GM18907 (cell line): ENCODE data around the gene SPRED1.

Experiments used
- ATAC-seq: cut with Tn5 transposase; IDR thresholded peaks from one replicate; pipeline ENCODE4 v1.9.1; 2021; ENCODE audit warnings: mild to moderate bottlenecking, moderate library complexity; ENCODE audit not compliant: unreplicated experiment

The SPRED1 gene

DNA sequence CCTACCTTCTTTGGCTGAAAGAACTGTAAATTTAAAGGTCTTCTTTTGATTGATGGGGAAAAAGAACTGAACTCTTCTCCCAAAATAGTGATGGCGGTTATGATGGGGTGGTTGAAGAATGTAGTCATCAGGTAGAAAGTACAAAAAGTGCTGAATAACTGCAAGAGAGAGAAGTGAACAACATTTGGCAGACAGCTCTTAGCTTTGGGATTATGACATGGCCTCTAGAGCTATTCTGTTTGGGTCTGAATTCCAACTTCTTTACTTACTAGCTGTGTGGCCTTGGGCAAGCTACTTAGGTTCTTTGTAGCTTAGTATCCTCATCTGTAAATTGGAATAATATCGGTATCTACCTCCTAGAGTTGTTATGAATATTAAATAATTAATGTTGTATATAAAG lies 91.7 kb downstream of the SPRED1 start:
- no peak for ATAC-seq

DNA sequence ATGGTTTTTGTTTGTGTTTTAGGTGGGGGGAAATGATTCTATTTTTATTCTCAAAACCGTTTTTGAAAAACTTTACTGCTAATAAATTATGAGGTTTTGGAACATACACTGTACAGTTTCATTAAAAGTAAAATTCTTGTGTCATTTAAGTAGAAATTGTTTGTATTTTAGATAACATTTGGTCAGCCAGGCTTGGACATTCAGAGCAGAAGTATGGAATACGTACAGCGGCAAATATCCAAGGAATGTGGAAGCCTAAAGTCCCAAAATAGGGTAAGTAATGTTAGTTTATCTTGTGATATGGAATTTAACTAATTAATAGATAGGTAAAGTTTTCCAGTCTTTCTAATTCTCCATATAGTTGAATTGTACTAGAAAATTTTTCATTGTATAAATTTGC lies 96.6 kb downstream of the SPRED1 start:
- no peak for ATAC-seq

DNA sequence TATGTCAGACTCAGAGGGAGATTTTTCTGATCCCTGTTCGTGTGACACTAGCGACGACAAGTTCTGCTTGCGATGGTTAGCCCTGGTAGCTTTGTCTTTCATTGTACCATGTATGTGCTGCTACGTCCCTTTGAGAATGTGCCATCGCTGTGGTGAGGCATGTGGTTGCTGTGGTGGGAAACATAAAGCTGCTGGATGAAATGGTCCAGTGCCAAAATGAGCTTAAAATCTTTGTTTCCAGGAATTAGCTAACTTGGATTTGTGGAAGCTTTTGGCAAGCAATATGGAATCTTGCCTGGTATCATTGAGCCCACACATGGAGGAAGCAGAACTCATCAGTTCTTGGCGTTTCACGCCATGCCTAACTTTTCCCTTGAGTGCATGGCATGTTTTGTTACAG lies 98.8 kb downstream of the SPRED1 start:
- no peak for ATAC-seq

DNA sequence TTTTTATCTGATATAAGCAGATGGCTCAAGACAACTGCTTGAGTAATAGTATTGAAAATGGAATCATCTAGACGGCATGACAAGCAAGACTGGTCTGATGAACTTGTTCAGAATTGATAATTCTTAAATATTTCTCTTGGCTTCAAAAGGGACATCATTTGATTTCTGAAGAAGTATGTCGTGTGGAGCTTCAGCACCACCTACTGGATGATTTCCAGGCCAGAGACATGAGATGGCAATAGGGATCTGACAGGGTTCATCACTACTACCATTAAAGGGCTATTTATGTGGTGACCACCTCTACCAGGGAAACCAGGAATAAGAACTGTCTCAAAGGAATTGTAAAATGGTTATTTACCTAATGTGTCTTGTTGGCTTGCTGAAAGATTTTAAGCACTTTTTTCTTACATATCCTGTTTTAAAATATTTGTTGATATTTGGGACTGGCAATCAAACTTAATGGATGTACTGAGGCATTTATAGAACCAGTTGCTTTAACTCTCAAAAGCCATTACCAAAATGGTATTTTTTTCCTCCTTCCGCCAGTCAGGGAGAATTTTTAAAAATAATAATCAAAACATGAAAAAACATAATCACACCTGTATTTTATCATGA lies 101.8 kb downstream of the SPRED1 start:
- no peak for ATAC-seq

DNA sequence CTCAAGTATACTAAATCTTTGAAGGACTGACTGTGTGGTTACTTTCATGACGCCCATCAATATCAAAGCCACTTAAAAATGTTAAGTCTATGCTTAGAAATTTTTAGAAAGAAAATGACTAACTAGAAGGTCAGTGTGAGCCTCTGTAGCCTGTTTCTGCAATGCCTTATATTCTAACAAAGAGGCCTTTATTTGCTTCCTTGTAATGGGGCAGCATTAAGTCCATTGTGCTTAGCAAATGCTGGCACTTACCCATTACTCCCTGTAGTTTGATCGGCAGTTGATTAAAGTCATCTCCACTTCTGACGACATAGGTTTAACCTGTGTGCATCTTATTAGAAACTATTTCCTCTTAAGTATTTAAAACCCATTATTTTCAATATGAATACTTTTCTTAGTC lies 109.7 kb downstream of the SPRED1 start:
- no peak for ATAC-seq

DNA sequence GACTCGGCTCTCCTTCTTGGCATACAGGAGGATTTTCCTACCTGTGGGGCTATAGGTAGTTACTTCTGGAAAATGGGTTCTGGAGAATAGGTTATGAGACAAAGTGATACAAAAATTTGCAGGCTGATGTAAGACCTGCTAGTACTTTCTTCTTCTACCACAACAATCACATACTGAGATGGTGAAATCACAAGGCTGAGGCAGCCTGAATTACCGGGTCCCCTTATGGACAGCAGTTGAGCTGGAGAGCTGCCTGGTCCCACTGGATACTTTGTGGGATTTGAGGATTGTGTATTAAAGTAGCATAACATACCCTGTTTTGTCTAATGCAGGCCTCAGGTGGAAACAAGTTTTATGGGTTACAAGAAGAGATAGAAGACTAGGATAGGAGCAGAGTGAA lies 114.8 kb downstream of the SPRED1 start:
- no peak for ATAC-seq

DNA sequence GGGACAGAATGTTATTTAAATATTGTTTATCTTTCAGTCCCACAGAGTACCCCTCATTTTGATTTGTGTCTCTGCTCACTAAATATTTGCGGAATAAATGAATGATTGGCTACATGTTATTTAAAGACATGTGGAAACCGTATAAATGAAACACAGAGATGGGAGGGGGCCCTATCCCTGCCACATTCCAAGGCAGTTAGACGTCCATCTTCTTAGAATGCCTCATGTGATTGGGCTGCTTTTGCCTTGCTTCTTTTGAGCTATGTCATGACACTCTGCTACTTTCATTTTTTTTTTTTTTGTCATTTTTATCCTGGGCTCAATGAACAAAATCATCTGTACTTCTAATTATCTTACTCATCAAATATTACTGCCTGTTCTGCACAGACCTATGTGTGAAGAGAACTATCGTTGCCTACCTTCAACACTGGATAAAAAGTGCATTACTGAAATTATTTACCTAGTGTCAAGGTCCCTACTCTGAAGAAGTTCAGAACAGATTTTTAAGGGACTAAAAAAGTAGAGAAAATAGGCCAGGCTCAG lies 117.4 kb downstream of the SPRED1 start:
- ATAC-seq, result no peak

DNA sequence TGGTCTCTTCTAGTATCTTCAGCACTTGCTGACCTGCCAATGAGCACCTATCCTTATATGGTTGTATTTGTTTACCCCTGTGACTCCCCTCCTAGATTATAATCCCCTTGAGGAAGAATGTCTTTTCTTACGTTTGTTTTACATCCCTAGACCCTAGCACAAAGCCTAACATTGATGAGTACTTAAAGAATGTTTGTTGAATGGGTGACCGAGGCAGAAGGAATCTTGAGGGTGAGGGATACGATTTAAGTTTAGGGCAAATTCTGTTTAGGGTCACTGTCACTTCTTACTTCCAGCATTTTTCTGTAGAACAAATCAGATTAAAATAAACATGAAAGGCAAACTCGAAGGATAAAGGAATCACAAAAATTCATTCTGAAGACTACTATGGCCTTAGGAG lies 120.4 kb downstream of the SPRED1 start:
- no peak for ATAC-seq

DNA sequence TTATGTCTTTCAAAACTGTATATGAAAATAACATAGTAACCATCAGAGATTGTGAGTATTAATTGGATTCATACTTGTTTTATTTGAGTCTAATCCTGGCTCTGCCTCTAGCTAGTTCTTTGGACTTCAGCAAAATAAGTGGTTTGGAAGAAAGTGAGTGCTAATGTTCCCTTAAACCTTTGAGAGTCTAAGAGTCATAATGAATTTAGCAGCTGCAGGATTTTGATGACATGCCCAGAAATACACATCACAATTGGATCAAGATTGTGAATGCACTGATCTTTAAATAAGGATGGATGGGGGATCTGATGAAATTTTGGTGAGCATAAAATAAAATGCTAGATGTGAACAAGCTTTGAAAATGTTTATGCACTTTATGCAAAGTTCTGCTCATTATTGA lies 121.4 kb downstream of the SPRED1 start:
- ATAC-seq, result no peak

DNA sequence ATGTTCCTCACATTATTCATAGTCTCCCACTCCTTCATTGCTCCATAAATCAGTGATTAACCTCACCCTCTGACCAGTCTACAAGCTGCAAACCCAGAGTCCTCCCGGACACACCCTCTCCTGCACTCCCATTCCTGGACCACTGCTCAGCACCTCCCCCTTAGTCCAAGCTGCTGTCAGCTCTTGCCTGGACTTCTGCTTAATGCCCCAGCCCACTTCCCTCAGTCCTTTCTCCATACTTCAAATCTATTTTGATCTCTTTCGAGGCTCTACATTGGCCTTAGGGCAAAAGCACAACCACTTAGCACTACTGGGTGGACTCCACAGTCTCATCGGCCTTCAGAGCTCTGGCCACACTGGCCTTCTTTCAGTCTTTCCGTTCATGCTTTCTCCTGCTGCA lies 121.9 kb downstream of the SPRED1 start:
- no peak for ATAC-seq

DNA sequence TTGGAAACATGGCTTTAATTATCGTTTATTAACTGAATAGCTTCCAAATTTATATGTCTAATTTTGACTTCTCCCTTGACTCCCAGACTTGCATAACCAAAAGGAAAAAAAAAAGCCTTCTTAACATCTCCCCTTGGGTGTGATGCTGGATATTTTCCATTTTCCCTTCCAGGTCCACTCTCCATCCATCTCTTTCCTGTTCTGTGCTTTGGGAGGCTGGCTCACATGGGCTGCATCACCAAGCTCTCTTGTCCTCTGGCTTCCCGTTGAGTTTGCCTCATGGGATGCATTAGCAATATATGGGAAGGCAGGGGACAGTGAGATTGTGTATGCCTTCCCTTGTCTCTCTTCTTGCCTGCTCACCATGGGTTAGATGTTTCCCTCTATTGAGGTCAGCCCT lies 123.4 kb downstream of the SPRED1 start:
- ATAC-seq, result no peak

DNA sequence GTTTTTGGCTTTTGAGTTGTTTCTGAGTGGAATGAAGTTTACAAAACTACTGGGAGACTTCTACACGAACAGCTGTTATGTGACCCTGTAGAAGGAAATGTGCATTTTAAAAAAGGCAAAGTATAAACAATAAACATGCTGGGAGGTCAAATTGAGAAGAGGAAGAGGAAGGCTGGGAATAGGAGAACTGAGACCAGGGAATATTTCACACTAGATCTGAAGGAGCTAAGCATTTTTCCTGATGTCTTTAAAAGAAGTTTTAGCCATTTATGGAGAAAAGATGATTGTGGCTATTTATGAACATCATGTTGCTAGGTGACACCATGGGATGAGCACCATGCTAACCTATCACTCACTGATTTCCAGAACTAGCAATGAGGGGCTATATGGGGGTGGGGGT lies 125.0 kb downstream of the SPRED1 start:
- ATAC-seq, result no peak

DNA sequence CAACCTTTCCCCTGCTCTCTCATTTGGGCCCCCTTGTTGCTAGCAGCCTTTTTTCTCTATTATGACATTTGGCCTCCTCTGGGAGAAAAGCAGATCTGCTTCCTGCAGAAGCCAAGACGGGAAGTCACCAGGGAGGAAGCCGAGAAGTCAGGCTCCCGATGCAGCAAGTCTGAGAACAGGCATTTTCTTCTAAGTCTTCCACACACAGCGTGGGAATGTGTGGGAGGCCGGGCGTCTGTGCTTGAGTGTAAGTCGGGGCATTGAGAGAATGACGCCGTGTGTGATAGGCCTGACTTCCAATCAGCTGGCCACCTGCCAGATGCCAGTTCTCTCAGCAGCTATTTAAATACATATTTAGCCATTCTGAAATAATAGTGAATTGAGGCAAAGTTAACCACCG lies 125.5 kb downstream of the SPRED1 start:
- no peak for ATAC-seq

DNA sequence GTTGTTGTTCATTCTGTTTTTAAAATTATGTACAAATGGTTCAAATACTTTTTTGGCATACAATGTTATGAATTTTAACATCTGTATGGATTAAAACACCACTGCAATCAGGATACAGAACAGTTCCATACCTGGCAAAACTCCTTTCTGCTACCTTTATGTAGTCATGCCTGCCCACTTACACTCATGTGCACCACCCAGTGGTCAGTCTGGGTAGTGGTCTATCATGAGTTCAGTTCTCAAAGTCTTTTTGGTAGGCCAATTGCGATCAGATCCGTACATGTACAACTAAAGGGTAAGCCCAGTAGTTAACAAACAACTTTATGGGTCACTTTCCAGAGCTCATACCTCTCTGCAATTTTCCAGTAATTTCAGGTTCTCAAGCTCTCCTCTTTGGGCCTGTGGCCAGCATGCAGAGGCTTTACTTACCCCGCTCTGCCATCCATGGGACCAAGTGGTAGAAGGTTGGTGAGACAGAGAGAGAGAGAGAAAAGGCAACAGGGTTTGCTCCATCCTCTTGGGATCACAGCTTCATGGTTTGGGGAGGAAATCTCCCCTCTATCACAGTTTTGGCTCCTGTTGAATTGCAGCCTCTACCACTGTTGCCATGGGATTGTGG lies 137.4 kb downstream of the SPRED1 start:
- ATAC-seq, result no peak

DNA sequence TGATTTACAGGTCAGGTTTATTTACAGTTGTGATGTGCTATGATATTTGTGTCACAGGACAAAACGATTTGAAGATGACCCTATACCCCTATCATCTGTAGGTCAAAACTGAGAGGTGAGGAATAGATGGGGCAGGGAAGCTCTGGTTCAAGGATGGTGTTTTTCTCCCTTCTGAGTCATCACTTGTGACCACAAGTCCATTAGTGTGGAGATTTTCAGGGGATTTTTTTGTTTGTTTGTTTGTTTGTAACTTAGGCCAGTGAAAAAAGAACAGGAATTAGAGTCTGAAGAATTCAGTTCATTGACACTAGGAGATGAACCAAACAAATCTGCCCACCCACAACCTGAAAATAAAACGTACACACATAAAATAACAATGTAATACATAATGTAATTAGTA lies 138.6 kb downstream of the SPRED1 start:
- no peak for ATAC-seq

DNA sequence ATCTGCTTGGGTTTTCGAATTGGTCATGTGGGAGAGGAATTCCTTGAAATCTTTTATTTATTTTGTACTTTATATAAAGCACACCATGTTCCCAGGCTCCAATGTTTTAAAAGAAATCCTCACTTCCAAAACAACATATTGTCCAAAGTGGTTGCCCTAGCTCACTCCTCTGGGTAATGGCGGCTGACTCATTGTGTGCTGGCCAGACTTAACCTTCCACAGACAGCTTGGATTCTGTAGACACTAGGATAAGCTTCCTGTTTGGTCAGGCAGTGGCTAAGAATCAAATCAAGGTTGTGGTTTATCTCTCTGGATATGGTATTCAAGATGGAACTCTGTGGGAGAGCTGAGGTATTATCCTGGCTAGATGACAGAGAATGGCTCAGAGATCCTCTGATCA lies 145.5 kb downstream of the SPRED1 start:
- ATAC-seq, result no peak

DNA sequence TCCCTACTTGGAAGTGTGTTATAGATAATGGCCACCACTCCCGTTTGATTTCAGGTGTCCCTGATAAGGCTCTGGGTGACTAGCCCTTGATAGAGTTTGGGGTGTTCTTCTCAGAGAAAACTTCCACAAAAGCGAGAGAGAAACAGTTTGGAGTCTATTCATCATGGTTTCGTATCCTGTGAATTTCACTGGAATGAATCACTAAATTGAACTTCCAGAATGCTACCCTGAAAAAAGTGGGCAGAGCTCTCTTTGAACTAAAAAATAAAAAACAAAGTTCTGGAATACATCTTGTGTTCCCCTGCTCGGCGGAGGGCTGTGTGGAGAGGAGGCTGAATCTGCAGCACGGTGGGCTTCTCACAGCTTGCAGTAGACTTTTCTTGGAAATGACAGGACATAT lies 148.5 kb downstream of the SPRED1 start:
- ATAC-seq, result no peak

DNA sequence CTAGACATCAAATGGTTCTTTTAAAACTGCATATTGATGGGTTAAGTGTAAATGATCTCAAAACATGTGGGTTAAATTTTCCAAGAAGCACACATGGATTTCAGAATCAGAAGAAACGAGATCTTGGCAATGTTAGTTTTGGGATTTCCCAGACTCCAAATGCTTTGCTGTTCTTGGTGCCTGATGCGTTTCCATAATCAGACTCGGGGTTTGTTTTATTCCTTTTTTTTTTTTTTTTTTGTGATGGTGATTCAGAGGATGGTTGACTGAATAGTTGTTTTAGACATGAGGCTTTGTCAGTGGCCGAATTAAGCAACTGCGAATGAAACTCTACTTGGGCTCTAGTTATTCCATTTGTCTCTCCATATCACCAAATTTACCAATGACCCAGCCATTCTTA lies 149.1 kb downstream of the SPRED1 start:
- no peak for ATAC-seq

DNA sequence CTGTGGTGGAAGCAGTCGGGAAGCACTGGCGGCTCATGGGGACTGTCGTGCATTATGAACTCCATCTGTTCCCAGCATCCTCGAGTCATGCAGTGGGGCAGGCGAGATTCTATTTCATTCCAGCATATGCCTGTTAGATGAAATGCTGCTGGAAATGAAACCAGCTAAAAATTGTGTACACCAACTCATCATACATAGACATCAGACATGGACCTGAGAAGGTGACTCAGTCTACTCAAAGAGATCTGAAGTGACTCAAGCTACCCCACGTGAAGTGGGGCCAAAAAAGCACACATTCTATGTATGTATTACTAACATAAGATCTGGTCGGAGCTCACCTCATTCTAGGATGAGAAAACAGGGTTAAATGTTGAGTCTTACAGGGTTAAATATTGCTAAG lies 153.8 kb downstream of the SPRED1 start:
- ATAC-seq, result no peak
